GM12878 (cell line): ENCODE measurements around the gene HINT1. TPM values are rescaled to one million over a fixed set of nuclear protein-coding genes. Genes with fewer than 3 reads are reported as not detected.

Experiments
- BCLAF1 ChIP-seq: fragments of 450-650 bp; IDR thresholded peaks from 2 replicates; pipeline ENCODE4 v1.6.1; 2017; ENCODE audit warnings: antibody characterized with exemption, mild to moderate bottlenecking, moderate library complexity
- BRCA1 ChIP-seq: IDR thresholded peaks from 2 replicates; pipeline ENCODE4 v1.6.1; 2011; ENCODE audit warnings: low read depth, low read length, improper control_type of control experiment
- CEBPB ChIP-seq, 2 experiments: fragments of 150-350 bp in 1 of 2; IDR thresholded peaks; 2 replicates each; pipeline ENCODE4 v1.6.1; 2012 to 2014; ENCODE audit warnings: low read depth in 2 of 2, low read length in 2 of 2, borderline replicate concordance in 1 of 2, inconsistent platforms in 1 of 2
- CREB1 ChIP-seq: IDR thresholded peaks from 2 replicates; pipeline ENCODE4 v1.6.1; 2012; ENCODE audit warnings: low read depth, mild to moderate bottlenecking, inconsistent platforms
- E2F4 ChIP-seq: IDR thresholded peaks from 2 replicates; pipeline ENCODE4 v1.6.1; 2012; ENCODE audit warnings: low read depth, low read length, improper control_type of control experiment
- ETV6 ChIP-seq, 2 experiments: fragments of 450-650 bp in 1 of 2; IDR thresholded peaks in 1 of 2; conservative IDR thresholded peaks in 1 of 2; 2 replicates each; pipeline ENCODE4 v1.6.1; 2014; ENCODE audit warnings: antibody characterized with exemption in 1 of 2, borderline replicate concordance in 1 of 2, low read depth in 1 of 2, mild to moderate bottlenecking in 1 of 2, moderate library complexity in 1 of 2
- FOXK2 ChIP-seq: fragments of 450-650 bp; IDR thresholded peaks from 2 replicates; pipeline ENCODE4 v1.6.1; 2017; ENCODE audit warnings: mild to moderate bottlenecking, moderate library complexity
- GABPA ChIP-seq: IDR thresholded peaks from 2 replicates; pipeline ENCODE4 v1.6.1; 2014; ENCODE audit warnings: antibody characterized with exemption, low read depth, mild to moderate bottlenecking, inconsistent platforms
- KAT2A ChIP-seq: conservative IDR thresholded peaks from 2 replicates; pipeline ENCODE4 v1.6.1; 2011; ENCODE audit warnings: low read depth, low read length; ENCODE audit not compliant: control insufficient read depth
- LARP7 ChIP-seq: fragments of 450-650 bp; IDR thresholded peaks from 2 replicates; pipeline ENCODE4 v1.6.1; 2017; ENCODE audit warnings: mild to moderate bottlenecking
- MXI1 ChIP-seq: fragments of 150-350 bp; IDR thresholded peaks from 2 replicates; pipeline ENCODE4 v1.6.1; 2011; ENCODE audit warnings: low read depth, mild to moderate bottlenecking, inconsistent platforms, low read length, improper control_type of control experiment
- NFYA ChIP-seq: IDR thresholded peaks from 2 replicates; pipeline ENCODE4 v1.6.1; 2011; ENCODE audit warnings: low read depth, mild to moderate bottlenecking, low read length, improper control_type of control experiment, borderline replicate concordance
- NR2C2 ChIP-seq: IDR thresholded peaks from 2 replicates; pipeline ENCODE4 v1.6.1; 2011; ENCODE audit warnings: borderline replicate concordance, low read depth; ENCODE audit not compliant: control insufficient read depth, insufficient read length
- RELB ChIP-seq: fragments of 450-650 bp; IDR thresholded peaks from 2 replicates; pipeline ENCODE4 v1.6.1; 2017; ENCODE audit warnings: low read depth, mild to moderate bottlenecking, moderate library complexity
- REST ChIP-seq: IDR thresholded peaks from 2 replicates; pipeline ENCODE4 v1.6.1; 2012; ENCODE audit warnings: mild to moderate bottlenecking, low read depth, low read length
- SREBF2 ChIP-seq: IDR thresholded peaks from 2 replicates; pipeline ENCODE4 v1.6.1; 2012; ENCODE audit warnings: mild to moderate bottlenecking, low read length
- SRF ChIP-seq, 2 experiments: IDR thresholded peaks; 2 replicates each; pipeline ENCODE4 v1.6.1; 2011; ENCODE audit warnings: low read depth in 2 of 2, low read length in 2 of 2, mild to moderate bottlenecking in 1 of 2, moderate library complexity in 1 of 2
- TCF7 ChIP-seq: IDR thresholded peaks from 2 replicates; pipeline ENCODE4 v1.6.1; 2014; ENCODE audit warnings: antibody characterized with exemption, borderline replicate concordance
- USF1 ChIP-seq: IDR thresholded peaks from 2 replicates; pipeline ENCODE4 v1.6.1; 2011; ENCODE audit warnings: borderline replicate concordance, low read depth, mild to moderate bottlenecking, moderate library complexity, mixed read lengths, low read length; ENCODE audit not compliant: insufficient read depth; ENCODE audit errors: extremely low read length
- polyA plus RNA-seq, 11 experiments: library from polyadenylated mRNA; depleted of rRNA in 4 of 11; unstranded in 6 of 11; stranded (reverse) in 5 of 11; fragments of >200 nt; fragmentation: Nextera tagmentation in 4 of 11; fragmentation: Illumina TruSeq in 1 of 11; extraction: Ambion mirVana in 4 of 11; extraction: Trizol in 1 of 11; gene quantifications; 1 replicate in 1 of 11; 2 replicates in 10 of 11; pipeline versions ENCODE4 v1.2.1 to v1.2.3, GENCODE V29; 2011 to 2016; ENCODE audit warnings: inconsistent platforms in 2 of 11, missing spikeins in 2 of 11, low read depth in 1 of 11
- total RNA-seq, 4 experiments: library from RNA; depleted of rRNA in 3 of 4; stranded (reverse); fragments of >200 nt in 3 of 4; fragmentation: Illumina TruSeq in 1 of 4; extraction: Trizol in 1 of 4; gene quantifications; 2 replicates each; pipeline versions ENCODE4 v1.2.1 to v1.2.3, GENCODE V29; 2013 to 2021

Gene HINT1
- total and polyA plus RNA-seq, 10 of the 15 experiments (the other 5 are each of a cell fraction or from before 2014, with no cell fraction given) = 253 to 997 (median 562) TPM

GRCh38 chr5:131212471-131213021 lies 47.5 kb upstream of the HINT1 start (continued):
- peak; percentile 95 for TF ChIP-seq RELB
- TF ChIP-seq KAT2A = no peak
- no peak for TF ChIP-seq NFYA
- no peak for TF ChIP-seq REST
- no peak for TF ChIP-seq NR2C2
- no peak for TF ChIP-seq GABPA
- TF ChIP-seq TCF7 = no peak
- TF ChIP-seq BCLAF1 = no peak
- TF ChIP-seq CEBPB (IDR thresholded peaks at IDR 0.05; ENCODE audit: borderline replicate concordance in 1 of 2, low read depth in 2 of 2, low read length in 2 of 2) = no peak
- no peak for TF ChIP-seq MXI1
- no peak for TF ChIP-seq SRF (IDR thresholded peaks at IDR 0.05; ENCODE audit: low read depth in 2 of 2, low read length in 2 of 2)
- no peak for TF ChIP-seq LARP7
- no peak for TF ChIP-seq SREBF2
- TF ChIP-seq FOXK2 = no peak
- TF ChIP-seq BRCA1 = no peak
- peak; percentile 52; the same call in 1 of the 2 replicates for TF ChIP-seq CREB1
- TF ChIP-seq USF1 = no peak
- no peak for TF ChIP-seq E2F4
- no peak for TF ChIP-seq ETV6 (conservative IDR thresholded peaks at IDR 0.05 in 1 of 2, IDR thresholded peaks at IDR 0.05 in 1 of 2; ENCODE audit: borderline replicate concordance in 1 of 2, low read depth in 1 of 2)
